ENCODE data around the gene LRRC55.

LRRC55 gene

GRCh38 chr11:57203882-57204480 is 22.2 kb downstream of the LRRC55 start:
- no peak for DNase-seq

DNA sequence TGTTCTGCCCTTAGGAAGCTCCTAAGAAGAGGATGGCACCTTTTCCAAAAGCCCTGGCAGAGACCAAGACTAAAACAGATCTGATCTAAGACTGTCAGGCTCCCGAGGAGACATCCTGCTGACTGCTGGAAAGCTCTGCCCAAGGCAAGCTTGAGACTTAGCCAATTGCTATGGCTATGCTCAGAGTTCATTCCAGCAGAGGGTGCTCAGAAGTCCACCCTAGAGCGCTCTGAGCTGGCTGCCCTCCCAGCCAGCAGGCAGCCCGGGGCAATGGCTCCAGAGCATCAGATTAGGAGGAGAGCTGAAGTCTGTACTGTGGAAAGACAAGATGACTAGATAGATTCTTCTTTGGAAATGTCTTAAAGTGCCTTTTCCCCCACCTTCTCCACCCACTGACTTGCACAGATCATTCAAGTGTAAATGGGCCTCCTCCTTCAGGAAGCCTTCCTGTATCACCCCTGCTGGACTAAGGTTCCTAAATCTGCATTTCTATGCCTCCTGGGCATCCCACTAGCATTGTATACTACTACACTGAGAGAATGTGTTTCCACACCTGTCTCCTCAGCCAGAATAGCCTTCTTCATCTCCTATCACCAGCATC is 23.4 kb downstream of the LRRC55 start:
- no peak for DNase-seq

GRCh38 chr11:57207168-57207567 is 25.4 kb downstream of the LRRC55 start:
- DNase-seq, result no peak

- no peak for DNase-seq
Measured at GRCh38 chr11:57210781-57211180, 29.0 kb downstream of the LRRC55 start.

DNA sequence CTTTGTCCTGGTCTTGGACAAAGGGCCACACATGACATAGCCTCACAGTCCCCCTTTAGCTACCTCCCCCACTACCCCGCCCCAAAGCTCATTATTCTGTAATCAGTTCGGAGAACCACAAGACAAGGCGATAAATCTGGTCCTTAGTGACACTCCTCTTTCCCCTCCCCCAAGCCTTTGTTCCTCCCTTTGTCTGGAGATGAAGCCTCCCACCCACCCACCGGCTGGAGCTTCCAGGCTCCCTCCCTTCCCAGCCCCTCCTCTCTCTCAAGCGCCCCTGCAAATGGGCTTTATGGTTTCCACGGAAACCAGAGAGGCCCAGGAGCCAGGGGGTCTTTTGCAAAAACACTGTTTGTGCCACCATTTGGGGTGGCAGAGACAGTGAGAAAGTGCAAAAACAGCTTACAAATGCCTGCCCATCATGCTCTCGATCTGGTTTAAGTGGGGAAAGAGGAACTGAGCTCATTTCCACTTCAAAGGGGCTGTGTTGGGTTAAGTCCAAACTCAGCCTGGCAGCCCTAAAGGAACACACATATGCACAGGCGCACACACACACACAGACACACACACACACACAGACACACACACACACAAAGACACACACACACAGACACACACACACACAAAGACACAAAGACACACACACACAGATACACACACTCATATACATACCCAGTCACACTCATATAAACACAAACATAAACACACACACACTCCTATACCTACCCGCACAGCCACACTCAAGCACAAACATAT is 31.8 kb downstream of the LRRC55 start:
- no peak for DNase-seq

GRCh38 chr11:57214098-57214417 is 32.3 kb downstream of the LRRC55 start:
- DNase-seq, result no peak

- DNase-seq, result no peak
Measured at GRCh38 chr11:57214494-57214893, 32.7 kb downstream of the LRRC55 start.

- DNase-seq, result no peak
Measured at GRCh38 chr11:57216463-57216862, 34.7 kb downstream of the LRRC55 start.

- no peak for DNase-seq
Measured at GRCh38 chr11:57217053-57217452, 35.3 kb downstream of the LRRC55 start.

GRCh38 chr11:57219021-57219627 is 37.4 kb downstream of the LRRC55 start:
- no peak for DNase-seq

- no peak for DNase-seq
Measured at GRCh38 chr11:57222239-57222638, 40.5 kb downstream of the LRRC55 start.

DNA sequence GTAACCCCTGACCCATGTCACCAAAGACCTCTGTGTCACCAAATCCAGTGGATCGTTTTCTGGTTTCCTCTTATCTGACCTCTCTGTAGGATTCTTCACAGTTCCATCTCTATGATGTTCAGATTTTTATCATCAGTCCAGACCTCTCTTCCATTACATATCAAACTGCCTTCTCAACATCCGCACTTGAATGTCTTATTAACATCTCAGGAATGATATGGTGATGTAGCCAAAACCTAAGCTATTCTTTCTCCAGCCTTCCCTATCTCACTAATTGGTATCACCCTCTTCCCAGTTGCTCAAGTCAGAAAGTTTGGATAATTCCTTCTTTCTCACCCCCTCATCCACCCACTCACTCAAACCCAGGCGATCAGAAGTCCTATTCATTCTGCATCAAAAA is 41.8 kb downstream of the LRRC55 start:
- DNase-seq, result no peak

DNA sequence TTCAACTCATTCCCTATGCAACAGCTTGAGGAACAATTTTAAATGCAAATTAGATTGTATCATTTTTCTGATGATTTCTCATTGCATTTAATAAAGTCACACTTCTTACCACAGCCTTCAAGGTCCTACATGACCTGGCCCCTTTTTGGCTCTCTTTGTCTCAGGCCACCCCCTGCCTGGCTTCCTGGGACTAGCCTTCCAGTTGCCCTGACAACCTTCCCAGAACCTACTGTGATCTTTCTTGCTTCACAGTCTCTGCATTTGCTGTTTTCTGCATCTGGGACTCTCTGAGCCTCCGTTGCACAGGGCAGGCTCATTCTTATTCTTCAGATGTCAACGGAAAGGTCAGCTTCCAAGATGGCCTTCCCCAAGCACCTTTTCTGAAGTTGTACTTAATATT is 42.4 kb downstream of the LRRC55 start:
- no peak for DNase-seq

- DNase-seq, result no peak
Measured at GRCh38 chr11:57224537-57224936, 42.8 kb downstream of the LRRC55 start.

DNA sequence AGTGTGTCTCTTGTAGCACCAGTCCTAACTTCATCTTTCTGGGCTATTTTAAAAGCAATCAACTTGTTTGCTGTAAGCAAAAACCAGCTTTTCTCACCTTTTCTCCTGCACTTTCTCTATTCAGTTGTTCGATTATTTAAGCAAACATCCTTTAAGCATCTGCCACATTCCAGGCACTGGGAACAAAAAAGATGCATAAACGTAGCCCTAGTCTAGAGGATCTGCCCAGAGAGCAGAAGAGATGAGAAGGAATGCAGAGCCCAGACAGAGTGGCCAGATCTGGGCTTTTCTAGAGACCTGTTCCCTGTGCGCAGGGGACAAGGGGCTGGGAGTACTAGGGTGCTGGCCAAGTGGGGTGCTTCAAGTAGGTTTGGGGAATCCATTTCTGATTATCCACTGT is 46.8 kb downstream of the LRRC55 start:
- no peak for DNase-seq

- DNase-seq, result no peak
Measured at GRCh38 chr11:57230316-57230715, 48.6 kb downstream of the LRRC55 start.

- peak; percentile 68 for DNase-seq
Measured at GRCh38 chr11:57230791-57231538, 49.2 kb downstream of the LRRC55 start.

DNA sequence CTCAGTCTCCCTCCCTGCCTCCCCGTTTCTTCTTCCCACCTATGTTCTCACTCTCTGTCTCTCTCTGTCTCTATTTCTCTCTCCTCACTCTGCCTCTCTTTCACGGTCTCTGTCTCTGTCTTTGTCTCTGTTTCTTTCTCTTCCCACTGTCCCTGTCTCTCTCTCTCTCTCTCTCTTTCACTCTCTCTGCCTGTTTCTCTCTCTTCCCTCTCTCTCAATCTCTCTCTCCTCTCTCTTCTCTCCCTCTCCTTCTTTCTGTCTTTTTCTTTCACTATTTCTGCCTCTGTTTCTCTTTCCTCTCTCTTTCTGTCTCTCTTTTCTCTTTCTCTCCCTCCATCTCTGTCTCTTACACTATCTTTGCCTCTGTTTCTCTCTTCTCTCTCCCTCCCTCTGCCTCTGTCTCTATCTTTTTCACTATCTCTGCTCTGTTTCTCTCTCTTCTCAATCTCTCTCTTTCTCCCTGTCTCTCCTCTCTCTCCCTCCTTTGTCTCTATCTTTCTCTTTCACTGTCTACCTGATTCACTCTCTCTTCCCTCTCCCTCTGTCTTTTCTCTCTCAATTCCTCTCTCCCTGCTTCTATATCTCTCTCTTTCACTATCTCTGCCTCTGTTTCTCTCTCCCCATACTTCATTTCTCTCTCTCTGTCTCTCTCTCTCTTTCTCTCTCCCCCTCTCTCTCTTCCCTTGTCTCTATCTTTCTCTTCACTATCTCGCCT is 49.9 kb downstream of the LRRC55 start:
- DNase-seq, result no peak

DNA sequence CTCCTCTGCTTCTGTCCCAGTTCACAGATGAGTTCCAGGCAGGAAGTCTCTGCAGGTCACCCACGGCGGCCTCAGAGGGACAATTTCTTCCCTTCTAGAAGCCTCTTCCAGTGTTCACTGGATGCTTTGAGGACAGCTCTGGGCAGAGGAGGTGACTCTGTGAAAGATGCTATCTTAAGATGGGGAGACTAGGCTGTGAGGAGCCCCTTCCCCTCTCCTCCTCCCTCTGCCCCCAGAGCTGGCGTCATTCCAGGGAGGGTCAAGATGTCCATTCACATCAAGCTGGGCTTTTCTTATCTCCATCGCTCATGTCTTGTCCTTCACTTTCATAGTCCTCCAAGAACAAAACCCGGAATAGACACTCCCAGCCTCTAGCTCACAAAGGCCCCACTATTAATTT is 51.9 kb downstream of the LRRC55 start:
- DNase-seq, result no peak

GRCh38 chr11:57235761-57236703 is 54.3 kb downstream of the LRRC55 start:
- DNase-seq, result no peak

DNA sequence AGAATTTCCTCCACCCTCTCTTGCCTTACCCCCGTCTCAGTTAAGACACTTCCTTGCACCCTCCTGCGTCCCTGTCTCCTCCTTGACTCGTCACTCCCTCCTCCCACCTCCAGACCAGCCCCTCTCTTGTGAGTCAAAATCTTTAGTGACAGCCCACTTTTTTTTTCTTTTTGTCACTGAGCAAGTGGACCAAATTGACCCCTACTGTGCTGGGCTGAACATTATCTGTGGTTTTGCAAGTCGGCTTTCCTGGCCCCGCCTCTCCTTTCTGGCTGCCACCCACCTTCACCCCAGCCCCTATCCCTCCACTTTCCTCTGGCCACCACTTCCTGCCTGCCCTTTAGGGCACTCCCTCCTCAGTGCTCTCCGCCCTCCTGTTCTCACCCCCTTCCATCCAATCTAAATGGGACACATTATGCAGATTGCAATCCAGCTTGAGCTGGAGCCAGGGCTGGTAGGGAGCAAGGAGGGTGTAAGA is 55.5 kb downstream of the LRRC55 start, which contains the start of gene APLNR:
TSS of gene APLNR (minus strand) at position 47 of the 478 bp plus-strand sequence. CDS start 246 bp downstream, outside the sequence.
- DNase-seq, result peak; percentile 30

Data from NCI-H2171 treated with DMSO at 0.1 percent for 48 hours (cell line).